D721Med (cell line): ENCODE measurements around the gene SLC10A7.

Source experiments
- DNase-seq: peaks from one replicate; pipeline ENCODE4 v3.0.0; 2011; ENCODE audit warnings: low spot score; ENCODE audit not compliant: insufficient read length
- FAIRE-seq: peaks from 2 replicates; lab custom pipeline; 2011; peaks lifted over from hg19 to GRCh38; lab: Jason Lieb, UNC
- CTCF ChIP-seq: IDR thresholded peaks from 2 replicates; pipeline ENCODE4 v1.5.1; 2012; ENCODE audit warnings: mild to moderate bottlenecking, control low read depth; ENCODE audit not compliant: insufficient read depth; ENCODE audit errors: missing control alignments

Gene SLC10A7

GRCh38 chr4:146495269-146495668 lies 26.5 kb downstream of the SLC10A7 start:
- no peak for TF ChIP-seq CTCF
- DNase-seq (no peak), FAIRE-seq (no peak)

- no peak for FAIRE-seq
- no peak for TF ChIP-seq CTCF
Measured at GRCh38 chr4:146494143-146494542, 27.6 kb downstream of the SLC10A7 start.

GRCh38 chr4:146490106-146490505 lies 31.6 kb downstream of the SLC10A7 start:
- TF ChIP-seq CTCF, result no peak
- DNase-seq (no peak), FAIRE-seq (no peak)

More at GRCh38 chr4:146494143-146494542, 27.6 kb downstream of the SLC10A7 start:
- DNase-seq, result no peak

- no peak for DNase-seq
- no peak for FAIRE-seq
- no peak for TF ChIP-seq CTCF
Measured at GRCh38 chr4:146488495-146489174, 33.1 kb downstream of the SLC10A7 start.

GRCh38 chr4:146486565-146486964 lies 35.2 kb downstream of the SLC10A7 start:
- DNase-seq (no peak), FAIRE-seq (no peak)
- no peak for TF ChIP-seq CTCF

GRCh38 chr4:146485968-146486367 lies 35.8 kb downstream of the SLC10A7 start:
- FAIRE-seq, result no peak
- TF ChIP-seq CTCF, result no peak

GRCh38 chr4:146482788-146483187 lies 39.0 kb downstream of the SLC10A7 start:
- DNase-seq (no peak), FAIRE-seq (no peak)
- no peak for TF ChIP-seq CTCF

More at GRCh38 chr4:146485968-146486367, 35.8 kb downstream of the SLC10A7 start:
- no peak for DNase-seq
